ENCODE measurements around the gene LBHD2.

DNA sequence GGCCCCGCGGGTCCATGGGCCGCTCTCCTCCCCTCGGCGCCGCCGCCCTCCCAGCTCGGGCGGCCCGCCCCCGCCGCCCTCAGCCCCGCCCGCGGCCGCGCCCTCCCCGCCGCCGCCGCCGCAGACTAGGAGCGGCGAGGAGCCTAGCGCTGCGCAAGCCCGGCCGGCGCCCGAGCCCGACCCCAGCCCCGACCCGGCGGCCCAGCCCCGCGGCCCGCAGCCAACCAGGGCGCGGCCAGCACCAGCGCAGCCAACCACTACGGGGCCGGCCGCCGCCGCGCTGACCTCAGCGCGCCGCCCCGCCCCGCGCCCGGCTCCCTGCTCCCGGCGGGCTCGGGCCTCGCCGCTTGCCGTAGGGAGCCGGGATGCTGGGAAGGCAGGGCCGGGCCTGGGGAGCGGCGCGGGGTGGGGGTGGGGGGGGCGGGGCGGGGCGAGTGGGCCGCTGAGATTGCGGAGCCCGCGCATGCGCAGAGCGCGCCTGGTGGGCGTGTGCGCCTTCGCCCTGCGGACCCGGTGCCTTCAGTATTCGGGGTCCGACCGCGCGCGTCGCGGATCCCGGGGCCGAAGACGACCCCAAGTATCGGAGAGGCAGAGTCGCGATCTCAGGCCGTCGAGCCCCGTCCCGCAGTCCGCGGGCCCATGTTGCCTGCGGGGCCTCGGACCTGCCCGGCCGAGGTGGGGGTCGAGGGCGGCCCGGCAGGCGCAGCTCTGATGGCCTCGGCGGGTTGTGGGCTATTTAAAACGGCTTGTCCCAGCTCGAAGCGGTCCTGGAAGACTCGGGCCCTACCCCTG is 26.4 kb upstream of the LBHD2 start, which contains the start of gene CDC42BPB:
- TF ChIP-seq, protein P1, sequence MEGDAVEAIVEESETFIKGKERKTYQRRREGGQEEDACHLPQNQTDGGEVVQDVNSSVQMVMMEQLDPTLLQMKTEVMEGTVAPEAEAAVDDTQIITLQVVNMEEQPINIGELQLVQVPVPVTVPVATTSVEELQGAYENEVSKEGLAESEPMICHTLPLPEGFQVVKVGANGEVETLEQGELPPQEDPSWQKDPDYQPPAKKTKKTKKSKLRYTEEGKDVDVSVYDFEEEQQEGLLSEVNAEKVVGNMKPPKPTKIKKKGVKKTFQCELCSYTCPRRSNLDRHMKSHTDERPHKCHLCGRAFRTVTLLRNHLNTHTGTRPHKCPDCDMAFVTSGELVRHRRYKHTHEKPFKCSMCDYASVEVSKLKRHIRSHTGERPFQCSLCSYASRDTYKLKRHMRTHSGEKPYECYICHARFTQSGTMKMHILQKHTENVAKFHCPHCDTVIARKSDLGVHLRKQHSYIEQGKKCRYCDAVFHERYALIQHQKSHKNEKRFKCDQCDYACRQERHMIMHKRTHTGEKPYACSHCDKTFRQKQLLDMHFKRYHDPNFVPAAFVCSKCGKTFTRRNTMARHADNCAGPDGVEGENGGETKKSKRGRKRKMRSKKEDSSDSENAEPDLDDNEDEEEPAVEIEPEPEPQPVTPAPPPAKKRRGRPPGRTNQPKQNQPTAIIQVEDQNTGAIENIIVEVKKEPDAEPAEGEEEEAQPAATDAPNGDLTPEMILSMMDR (IDR thresholded peaks at IDR 0.05): no peak
- TF ChIP-seq POLR2A (IDR thresholded peaks at IDR 0.05) (peak in 1 of 2 donors; percentile 23), POLR2AphosphoS5 (IDR thresholded peaks at IDR 0.05; ENCODE audit: insufficient read depth in 1 of 2, low read depth in 1 of 2) (peak in 1 of 2 donors; percentile 80)

Measured in vagina (tissue), 2 donors.